OCI-M2 (cell line): Measurements from ENCODE around the gene SHROOM3.

Experiments
- DNase-seq: peaks from one replicate; lab custom pipeline; 2025; ENCODE audit not compliant: unreplicated experiment; lab: John Stamatoyannopoulos, UW

The SHROOM3 gene

DNA sequence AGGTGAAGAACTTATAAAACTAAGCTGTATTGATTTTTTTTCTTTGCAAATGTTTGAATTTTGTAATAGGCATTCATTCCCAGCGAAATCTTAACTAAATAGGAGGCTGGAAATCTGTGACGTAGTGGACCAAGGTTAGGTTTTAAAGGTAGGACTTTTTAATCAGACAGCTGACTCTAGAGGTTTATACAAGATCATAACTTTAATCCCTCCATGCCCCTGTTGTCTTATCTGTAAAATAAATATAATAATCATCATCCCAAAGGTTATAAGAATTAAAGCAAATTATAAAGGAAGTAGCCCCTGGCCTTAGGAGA, 101.3 kb downstream of the SHROOM3 start:
- DNase-seq: no peak

DNA sequence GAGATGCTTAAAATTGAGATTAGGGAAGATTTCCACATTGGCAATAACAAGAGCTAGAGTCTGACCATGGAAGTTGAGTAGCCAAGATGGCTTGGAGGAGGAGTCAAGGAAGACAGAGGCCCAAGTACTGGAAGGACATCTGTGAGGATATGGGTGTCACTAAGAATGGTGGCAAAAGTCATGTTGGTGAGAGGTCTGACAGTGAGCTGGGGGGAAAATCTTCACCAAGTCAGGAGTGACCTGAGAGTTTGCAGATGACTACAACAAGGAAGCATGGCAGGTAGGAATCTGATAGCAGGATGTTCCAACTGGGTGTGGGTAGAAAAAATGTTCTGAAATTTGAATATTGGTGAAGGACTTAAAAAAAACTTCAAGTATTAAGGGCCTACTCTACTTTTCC, 103.3 kb downstream of the SHROOM3 start:
- DNase-seq: no peak

DNA sequence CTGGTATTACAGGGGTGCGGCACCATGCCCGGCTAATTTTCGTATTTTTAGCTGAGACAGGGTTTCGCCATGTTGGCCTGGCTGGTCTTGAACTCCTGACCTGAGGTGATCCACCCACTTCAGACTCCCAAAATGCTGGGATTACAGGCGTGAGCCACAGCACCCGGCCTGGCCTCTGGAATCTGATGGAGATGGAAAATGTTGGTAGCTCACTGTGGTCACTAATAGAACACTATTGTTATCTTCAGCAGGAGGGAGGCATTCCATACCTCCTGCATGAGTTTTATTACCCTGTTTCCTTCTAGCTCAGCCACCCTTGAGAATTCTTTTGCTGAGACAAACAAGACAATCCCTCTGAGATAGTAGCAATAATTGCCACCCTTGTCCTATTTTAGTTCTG, 105.0 kb downstream of the SHROOM3 start:
- no peak for DNase-seq

DNA sequence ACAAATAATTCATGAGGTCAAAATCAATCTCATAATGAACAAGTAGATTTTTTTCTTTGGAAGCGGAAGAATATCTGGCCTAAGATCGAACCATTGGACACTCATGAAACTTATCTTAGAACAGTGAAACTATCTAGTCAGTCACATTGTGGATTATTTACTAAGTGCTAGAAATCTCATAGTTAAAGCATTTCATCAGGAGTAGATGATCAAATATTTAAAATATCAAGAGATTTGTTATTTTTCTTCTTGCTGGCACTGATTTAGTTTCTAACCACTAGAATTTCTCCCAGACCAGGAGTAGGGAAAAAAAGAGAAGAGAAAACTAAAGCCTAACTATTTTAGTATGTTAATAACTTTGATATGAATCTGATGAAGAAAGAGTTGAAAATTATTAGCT, 105.5 kb downstream of the SHROOM3 start:
- no peak for DNase-seq

DNA sequence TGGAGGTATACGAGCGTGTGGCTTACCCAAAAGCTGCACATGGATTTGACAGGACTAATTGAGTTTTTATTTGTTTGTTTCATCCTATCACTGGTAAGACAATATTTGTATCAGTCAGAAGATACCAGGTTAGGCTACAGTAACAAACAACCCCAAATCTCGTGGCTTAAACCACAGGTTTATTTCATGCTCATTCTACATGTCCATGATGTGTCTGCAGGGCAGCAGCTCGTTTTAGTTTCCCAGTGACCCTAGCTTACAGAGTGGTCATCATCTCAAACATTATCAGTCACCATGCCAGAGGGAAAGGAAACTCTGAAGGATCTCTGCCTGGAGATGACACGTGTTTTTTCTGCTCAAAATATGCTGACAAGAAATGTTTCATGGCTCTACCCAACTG, 108.3 kb downstream of the SHROOM3 start:
- DNase-seq: no peak

DNA sequence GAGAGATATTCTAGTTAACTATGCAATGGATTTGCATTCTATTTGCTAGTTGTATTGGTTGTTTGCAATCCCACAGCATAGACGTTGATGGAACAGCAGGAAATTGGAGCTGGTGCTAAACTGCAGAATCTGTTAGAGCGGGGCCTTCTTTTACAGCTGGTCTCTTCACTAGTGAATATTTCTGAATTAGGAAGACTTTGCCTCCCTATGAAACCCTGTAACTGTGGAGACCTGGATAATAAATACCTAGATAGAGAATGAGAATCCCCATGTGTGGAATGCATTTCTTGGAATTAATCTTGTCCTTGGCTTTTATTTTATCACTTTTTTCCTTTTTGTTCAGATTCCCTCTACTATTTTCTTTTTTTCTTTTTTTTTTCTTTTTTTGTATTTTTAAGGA, 109.7 kb downstream of the SHROOM3 start:
- DNase-seq: no peak

DNA sequence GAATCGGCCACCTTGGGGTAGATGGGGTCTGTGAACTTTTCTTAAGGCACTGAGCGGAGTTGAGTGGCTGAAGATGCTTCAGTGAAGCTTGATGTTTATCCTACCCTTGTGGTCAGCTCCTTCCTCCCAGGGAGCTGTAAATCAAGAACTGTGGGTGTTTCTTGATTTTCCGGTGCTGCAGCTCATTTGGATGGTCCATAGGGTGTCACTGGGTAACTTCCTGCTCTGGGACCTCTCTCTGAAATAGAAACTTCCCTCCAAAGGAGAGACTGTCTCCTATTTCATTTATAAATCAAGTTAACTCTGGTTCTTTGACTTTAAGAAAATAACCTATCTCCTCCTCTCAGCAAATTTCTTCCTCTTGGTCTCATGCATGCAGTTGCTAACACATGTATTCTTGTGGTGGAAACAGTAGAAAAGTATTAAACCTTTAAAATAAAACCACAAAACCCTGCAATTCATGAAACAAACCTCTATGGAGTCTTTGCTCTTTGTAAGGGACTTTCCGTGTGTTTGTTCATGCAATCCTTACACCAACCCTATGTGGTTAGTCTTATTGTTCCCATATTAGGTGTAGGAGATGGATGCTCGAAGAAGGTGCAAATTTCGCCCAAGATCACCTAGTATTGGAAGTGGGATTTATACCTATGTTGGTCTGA, 110.3 kb downstream of the SHROOM3 start:
- DNase-seq: no peak

DNA sequence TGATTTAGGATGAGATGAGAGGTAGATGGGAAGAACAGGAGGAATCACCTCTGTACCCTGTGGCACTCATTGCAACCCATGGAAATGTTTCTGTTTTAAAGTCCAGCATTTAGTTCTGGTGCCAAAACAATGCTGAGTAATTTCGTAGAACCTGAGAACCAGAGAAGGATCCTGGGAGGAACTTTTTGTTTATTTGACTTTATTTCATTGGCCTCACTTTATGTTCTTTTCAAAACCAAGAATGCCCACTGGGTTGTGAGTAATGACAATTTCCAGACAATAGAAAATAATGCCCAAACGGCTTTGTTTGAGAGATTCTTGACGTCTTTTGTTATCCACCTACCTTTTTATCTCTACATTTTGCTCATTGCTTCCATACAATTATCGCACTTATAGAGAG, 111.3 kb downstream of the SHROOM3 start:
- no peak for DNase-seq

DNA sequence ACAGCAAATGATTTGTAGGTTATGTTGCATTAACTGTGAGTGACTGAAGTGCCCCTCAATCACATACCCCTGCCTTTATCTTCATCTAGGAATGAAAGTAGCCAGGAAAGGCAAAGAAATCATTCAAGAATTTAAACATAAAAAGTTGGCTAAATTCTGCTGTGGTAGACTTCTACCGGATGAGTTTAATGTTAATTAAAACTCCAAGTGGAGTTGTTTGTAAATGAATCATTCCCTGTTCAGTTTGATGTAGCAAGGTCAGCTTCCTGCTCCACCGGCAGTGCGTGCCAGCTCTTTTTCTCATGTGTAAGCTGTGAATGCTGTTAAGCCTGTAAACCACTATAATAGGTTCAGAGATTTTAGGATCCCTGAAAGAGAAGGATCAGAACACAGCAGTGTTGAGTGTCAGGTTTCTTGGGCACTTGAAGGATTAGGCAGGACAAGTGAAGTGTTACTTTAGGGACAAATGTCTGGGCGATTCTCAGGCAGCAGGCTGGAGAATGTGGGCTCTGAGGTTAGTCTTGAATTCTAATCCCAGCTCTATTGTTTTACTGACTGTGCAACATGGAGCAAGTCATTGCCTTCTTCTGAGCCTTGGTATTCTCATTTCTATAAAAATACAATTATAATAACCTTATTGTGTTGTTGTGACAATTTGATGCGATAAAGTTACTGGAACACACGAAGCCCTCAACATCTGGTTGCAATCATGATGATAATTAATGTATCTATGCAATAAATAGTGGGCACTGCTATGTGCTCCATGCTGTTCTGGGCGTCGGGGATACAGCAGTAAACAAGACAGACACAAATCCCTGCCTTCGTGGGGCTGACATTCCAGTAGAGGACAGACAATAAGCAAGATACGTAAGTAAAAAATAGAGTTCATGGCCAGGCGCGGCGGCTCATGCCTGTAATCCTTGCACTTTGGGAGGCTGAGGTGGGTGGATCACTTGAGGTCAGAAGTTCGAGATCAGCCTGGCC, 112.0 kb downstream of the SHROOM3 start:
- no peak for DNase-seq

DNA sequence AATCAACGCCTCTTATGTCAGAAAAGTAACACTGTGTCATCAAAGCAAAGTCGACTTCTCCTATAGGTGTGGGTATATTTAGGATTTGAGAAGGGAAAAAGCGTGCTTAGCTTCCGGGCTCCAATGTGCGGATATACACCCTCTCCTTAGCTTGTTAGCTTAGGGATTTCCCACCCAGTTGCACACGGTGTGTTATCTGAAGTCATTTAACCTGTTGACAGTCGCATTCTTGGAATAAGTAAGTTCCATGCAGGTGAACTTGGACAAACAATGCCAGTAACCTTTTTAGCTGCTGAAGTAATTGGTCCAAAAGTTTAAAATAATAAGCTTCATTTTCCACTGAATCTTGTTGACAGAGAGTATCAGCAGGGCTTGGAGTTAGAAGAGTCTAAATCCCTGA, 113.7 kb downstream of the SHROOM3 start:
- DNase-seq: no peak

DNA sequence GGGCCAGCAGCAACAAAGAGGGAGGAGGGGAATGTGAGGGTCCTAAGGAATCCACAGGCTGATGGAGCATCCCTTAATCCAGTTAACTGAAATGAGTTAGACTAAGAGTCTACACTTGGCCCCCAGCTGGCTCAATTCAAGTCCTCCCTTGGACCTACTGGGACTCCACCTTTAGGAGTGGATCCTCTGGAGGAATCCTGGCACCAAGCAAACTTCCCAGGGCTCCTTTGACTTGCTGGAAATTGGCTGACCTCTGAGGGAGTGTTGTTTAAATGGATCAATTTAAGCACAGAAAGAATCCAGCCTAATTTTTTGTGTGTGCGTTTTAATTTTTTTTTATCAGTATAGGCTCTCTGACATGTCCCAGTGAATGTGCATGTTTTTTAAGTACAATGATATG, 114.7 kb downstream of the SHROOM3 start:
- no peak for DNase-seq

DNA sequence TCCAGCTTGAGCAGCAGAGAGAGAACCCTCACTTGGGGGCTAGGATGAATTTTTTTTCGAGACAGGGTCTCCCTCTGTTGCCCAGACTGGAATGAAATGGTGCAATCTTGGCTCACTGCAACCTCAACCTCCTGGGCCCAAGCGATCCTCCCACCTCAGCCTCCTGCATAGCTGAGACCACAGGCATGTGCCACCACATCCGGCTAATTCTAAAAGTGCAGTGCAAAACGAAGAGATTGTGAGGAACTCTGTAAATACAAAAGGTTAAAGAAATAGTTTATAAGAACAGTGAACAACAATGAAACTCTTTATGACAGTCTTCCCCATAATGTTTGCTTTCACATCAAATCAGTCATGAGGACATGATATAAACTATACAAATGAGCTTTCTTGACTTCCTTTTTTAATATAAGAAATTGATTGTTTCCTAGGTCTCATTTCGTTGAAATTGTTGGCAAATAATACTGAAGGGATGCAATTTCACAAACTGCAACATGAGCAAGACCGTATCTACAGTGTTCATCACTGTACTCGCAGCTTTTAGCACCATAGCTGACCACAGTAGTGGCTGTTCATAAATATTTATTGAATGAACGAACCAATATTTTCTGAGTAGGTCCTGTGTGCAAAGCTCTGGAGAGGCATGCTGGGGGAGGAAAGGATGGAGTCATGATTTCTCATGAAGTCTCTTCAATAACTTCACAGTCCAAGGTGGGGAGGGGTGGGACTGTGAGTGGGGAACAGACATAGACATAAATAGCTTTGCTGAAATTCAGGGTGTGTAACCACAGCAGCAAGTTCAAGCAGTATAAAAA, 116.1 kb downstream of the SHROOM3 start:
- DNase-seq: no peak

DNA sequence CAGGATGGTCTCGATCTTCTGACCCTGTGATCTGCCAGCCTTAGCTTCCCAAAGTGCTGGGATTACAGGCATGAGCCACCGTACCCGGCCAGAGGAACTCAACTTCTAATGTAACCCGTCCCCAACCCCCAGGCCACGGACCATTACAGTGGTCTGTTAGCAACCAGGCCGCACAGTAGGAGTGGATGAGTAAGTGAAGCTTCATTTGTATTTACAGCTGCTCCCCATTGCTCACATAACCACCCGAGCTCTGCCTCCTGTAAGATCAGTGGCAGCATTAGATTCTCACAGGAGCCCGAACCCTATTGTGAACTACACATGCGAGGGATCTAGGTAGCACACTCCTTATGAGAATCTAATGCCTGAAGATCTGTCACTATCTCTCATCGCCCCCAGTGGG, 119.6 kb downstream of the SHROOM3 start:
- DNase-seq: no peak

DNA sequence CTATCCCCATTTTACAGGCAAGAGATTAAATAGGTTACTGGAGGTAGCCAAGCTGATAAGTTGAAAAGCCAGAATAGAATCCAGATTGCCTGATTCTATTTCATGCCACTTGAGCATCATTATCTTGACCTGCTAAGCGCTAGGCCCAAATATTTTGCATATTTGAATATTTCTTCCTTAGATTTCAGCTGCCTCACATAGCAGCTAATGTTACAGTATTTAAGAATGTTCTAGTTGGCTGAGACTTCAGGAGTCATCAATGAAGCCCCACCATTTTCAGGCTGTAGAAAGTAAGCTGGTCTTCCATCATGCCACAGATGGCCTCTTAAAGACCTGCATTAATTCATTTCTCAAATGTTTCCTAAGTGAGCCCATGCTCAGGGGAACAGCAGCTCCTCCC, 121.4 kb downstream of the SHROOM3 start:
- DNase-seq: no peak

DNA sequence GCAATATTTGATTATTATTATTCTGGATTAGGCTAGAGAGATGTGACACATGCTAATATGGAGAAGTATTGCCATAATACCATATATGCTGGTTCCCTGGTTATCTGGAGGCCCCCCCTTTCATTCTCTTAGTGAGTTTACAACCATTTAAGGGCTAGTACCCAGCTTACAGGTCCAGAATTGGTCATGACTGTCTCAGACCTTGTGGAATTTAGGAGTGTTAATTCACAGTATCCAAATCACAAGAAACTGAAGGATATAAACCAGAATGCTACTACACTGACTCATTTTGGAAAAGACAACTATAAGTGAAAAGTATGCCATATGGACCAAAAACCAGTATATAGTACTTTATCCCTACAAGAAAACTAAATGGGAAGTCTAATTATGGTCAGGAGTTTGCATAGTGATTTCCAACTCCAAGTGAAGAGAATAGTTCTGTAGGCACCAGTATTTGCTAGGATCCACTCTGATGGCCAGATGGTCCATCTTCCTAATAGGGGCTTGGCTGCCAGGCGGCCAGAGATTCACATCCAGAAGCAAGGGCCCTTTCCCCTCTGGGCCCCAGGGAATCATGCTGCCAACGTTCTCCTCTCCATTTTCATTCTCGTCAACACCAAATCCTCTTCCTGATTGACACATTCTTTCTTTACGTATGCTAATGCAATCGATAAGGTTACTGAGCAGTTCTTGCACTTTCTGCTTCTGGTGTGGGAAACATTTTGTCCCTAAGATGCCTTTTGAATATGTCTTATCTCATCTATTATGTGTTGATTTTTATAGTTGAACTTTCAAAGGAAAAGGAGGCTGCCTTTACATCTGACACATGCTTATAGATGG, 123.6 kb downstream of the SHROOM3 start:
- no peak for DNase-seq

DNA sequence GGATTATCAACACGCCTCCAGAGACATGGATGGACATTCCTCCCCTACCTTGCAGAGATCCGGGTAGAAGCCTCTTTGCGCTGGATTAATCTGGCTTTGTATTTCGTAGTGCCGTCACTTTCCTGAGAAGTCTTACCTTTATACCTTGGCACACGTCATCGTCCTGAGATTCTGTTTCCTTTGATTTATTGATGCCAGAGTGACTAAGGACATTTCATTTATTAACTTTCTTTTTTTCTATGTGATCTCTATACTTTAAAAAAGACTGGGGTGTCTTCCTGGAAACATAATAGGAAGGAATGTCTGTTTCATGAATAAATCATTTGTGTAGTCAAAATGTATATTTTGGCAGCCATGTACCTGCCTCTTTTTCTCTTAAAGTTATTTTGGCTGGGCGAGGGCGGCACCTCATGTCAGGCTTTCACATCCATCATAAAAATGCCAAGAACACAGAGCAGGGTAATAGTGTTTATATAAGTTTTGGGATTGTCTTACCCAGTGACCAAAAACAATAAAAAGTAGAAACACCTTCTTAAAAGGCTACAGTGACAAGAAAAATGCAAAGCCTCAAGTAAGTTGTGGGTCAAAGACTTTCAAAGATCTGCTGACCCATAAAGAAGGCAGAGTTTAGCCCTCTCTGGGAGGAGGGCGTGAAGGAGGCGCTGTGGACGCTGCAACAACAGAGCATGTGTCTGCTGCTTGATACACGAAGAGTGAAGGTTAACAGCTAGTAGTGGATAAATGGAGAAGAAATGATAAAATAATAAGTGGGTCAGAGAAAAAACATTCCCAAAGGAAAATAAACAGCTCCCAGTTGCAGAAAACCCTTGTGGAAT, 124.4 kb downstream of the SHROOM3 start:
- DNase-seq: no peak

DNA sequence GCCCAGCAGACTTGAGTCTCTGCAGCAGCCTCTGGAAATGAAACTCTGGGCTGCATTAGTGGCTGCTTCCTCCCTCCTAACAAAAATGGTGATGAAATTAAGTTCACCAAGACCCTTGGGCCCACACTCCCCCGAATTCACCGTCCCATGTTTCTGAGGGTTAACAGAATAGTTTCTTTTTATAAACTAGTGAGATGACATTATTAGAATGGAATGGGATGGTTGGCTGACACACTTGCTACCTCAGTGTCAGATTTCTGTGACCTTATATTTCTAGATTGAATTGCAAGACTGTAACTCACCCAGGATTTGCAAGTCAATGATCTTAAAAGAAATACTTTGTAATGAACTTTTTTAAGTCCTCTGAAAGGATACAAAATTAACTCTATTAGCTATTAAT, 127.1 kb downstream of the SHROOM3 start:
- no peak for DNase-seq

DNA sequence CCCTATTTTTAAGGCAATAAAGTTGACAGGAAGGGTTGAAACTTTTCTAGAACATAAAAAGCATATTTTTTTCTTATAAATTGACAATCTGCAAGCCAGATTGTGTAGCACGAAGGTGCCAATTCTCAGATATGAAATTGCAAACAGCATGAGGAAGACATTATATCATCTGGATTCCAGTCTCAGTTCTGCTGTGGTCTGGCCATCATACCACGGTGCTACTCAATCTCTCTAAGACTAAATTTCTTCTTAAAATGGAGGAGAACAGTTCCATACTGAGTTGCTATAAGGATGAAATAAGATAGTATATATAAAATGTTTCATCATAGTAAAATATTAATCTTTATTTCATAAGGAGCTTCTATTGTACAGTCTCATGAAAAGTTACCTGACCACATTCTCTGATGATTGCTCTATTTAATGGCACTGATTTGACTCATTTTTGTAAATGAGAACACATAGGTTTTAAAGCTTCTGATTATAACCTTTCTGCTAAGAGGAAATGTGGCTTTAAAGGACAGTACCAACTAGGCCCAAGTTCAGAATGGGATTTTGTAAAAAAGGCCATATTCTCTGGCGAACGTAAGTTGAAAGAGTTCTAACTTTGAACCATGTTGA, 127.9 kb downstream of the SHROOM3 start:
- DNase-seq: no peak

DNA sequence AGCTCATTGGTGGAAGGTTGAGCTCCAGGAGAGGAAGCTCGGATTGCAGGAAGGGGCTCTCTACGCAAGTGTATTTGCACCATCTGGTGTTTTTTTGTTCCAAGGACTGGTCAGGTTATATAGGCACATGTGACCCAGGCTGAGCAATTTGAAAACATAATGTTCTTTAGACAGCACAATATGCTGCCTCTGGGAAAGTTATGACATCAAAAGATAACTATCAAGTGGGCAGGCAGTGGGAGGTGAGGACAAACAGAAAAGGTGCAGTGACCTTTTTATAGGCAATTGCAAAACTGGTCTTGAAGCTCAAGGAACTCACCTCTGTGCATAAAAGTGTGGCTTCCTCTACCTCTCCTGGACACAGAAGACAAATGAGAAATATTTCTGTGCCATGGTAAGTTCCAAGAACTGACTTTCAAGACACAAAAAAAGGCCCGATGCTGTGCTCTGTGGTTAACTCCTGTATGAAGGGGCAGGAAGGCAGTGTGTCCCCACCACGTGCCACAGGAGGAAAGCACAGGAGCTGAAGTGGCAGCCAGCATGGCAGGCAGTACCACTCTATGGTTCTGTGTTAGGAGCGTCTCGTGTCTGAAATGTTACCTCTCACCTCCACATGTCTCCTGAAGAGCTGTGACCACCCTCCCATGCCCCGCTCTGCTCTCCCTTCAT, 128.6 kb downstream of the SHROOM3 start:
- DNase-seq: no peak
